ENCODE data around the gene NOXO1. TPM values are rescaled to one million over a fixed set of nuclear protein-coding genes. Genes with fewer than 3 reads are reported as not detected.

NOXO1 gene
- total and polyA plus RNA-seq, 9 of the 15 experiments (the other 6 are each of a cell fraction or from before 2014, with no cell fraction given), result not detected

DNA sequence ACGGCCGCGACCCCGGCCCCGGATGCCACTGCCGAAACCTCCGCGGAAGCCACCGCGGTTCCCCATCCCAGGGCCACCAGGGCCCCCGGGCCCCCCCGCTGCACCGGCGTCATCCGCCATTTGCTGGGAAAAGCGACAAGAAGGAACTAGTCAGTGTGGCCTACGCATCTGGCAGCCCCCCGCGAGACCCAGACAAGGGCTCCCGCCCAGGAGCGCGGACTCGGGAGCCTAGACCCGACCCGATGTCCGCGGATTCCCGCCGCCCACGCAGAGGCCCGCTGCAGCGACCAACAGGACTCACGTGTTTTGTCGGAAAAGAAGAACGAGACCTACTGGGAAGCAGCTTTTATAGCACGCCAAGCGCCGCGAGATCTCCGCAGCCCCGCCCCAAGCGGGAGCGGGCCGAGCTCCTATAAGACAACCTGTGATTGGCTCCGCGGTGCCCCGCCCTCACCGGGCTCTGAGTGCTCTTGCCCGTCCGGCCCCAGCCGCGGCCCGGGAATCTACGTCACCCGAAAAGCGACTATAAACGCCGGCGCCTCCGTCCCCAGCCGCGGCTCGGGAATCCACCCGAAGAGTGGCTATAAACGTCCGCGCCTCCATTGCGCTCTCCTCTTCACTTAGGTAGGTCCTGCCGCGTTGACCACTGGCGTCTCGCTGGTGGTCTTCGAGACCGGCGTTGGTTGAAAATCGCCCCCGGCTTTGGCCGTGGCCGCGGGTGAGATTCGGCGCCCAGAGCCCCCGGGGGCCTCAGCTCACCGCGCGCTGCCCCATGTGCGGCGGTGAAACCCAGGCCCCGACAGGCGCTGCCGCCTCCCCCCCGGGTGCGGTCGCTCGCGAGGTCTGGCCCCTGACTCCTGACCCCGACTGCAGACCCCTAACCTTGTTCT lies 16.5 kb downstream of the NOXO1 start, which contains the start of gene RPS2 (continued):
- TF ChIP-seq, protein P1, sequence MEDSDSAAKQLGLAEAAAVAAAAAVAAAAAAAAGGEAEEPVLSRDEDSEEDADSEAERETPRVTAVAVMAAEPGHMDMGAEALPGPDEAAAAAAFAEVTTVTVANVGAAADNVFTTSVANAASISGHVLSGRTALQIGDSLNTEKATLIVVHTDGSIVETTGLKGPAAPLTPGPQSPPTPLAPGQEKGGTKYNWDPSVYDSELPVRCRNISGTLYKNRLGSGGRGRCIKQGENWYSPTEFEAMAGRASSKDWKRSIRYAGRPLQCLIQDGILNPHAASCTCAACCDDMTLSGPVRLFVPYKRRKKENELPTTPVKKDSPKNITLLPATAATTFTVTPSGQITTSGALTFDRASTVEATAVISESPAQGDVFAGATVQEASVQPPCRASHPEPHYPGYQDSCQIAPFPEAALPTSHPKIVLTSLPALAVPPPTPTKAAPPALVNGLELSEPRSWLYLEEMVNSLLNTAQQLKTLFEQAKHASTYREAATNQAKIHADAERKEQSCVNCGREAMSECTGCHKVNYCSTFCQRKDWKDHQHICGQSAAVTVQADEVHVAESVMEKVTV (CRISPR knock-in tag; IDR thresholded peaks at IDR 0.05), result no peak
- TF ChIP-seq, protein P2, sequence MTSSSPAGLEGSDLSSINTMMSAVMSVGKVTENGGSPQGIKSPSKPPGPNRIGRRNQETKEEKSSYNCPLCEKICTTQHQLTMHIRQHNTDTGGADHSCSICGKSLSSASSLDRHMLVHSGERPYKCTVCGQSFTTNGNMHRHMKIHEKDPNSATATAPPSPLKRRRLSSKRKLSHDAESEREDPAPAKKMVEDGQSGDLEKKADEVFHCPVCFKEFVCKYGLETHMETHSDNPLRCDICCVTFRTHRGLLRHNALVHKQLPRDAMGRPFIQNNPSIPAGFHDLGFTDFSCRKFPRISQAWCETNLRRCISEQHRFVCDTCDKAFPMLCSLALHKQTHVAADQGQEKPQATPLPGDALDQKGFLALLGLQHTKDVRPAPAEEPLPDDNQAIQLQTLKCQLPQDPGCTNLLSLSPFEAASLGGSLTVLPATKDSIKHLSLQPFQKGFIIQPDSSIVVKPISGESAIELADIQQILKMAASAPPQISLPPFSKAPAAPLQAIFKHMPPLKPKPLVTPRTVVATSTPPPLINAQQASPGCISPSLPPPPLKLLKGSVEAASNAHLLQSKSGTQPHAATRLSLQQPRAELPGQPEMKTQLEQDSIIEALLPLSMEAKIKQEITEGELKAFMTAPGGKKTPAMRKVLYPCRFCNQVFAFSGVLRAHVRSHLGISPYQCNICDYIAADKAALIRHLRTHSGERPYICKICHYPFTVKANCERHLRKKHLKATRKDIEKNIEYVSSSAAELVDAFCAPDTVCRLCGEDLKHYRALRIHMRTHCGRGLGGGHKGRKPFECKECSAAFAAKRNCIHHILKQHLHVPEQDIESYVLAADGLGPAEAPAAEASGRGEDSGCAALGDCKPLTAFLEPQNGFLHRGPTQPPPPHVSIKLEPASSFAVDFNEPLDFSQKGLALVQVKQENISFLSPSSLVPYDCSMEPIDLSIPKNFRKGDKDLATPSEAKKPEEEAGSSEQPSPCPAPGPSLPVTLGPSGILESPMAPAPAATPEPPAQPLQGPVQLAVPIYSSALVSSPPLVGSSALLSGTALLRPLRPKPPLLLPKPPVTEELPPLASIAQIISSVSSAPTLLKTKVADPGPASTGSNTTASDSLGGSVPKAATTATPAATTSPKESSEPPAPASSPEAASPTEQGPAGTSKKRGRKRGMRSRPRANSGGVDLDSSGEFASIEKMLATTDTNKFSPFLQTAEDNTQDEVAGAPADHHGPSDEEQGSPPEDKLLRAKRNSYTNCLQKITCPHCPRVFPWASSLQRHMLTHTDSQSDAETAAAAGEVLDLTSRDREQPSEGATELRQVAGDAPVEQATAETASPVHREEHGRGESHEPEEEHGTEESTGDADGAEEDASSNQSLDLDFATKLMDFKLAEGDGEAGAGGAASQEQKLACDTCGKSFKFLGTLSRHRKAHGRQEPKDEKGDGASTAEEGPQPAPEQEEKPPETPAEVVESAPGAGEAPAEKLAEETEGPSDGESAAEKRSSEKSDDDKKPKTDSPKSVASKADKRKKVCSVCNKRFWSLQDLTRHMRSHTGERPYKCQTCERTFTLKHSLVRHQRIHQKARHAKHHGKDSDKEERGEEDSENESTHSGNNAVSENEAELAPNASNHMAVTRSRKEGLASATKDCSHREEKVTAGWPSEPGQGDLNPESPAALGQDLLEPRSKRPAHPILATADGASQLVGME (CRISPR knock-in tag; IDR thresholded peaks at IDR 0.05), result peak; percentile 78
- no peak for TF ChIP-seq ZNF354B (CRISPR knock-in tag; IDR thresholded peaks at IDR 0.05)
- TF ChIP-seq GABPB2 (CRISPR knock-in tag; conservative IDR thresholded peaks at IDR 0.05), result no peak
- 0 out of 2 replicates have a peak, but pooled peaks have one; percentile 4 for TF ChIP-seq ZNF253 (CRISPR knock-in tag; conservative IDR thresholded peaks at IDR 0.05)
- TF ChIP-seq CHD2 (IDR thresholded peaks at IDR 0.05; ENCODE audit: low read depth, low read length), result peak; percentile 98
- no peak for TF ChIP-seq ZNF408 (CRISPR knock-in tag; IDR thresholded peaks at IDR 0.05; ENCODE audit: low read depth)
- TF ChIP-seq ZNF263 (CRISPR knock-in tag; IDR thresholded peaks at IDR 0.05; ENCODE audit: borderline replicate concordance), result peak; percentile 65
- peak; percentile 88 for TF ChIP-seq ATF1 (CRISPR knock-in tag; IDR thresholded peaks at IDR 0.05)
- peak; percentile 98 for TF ChIP-seq ATF1 (tag; IDR thresholded peaks at IDR 0.05)
- TF ChIP-seq RAD51 (IDR thresholded peaks at IDR 0.05; ENCODE audit: borderline replicate concordance, low read depth), result 0 out of 2 replicates have a peak, but pooled peaks have one; percentile 23
- TF ChIP-seq TAF1 (IDR thresholded peaks at IDR 0.05; ENCODE audit: control insufficient read depth, extremely low read depth, insufficient read depth, low read length, severe bottlenecking), result peak; percentile 99
- peak; percentile 97 for TF ChIP-seq TAF9B (IDR thresholded peaks at IDR 0.05; ENCODE audit: partially characterized antibody)

Data from K562 (cell line).